Stomach (tissue), 9 donors: ENCODE data around the gene FSTL5. TPM values are rescaled to one million over a fixed set of nuclear protein-coding genes. Genes with fewer than 3 reads are reported as not detected.

Experiments used
- DNase-seq, 2 donors: peaks; one replicate each; pipeline versions ENCODE4 v3.0.0 to v3.0.0-alpha.2; 2013 to 2019
- H3K27ac ChIP-seq, 5 donors: fragments of 200-600 bp in 4 of 5; sonication (generic) in 4 of 5; one replicate each; pipeline ENCODE4 v1.5.1; 2013 to 2019; ENCODE audit warnings: mild to moderate bottlenecking in 1 of 5, moderate library complexity in 1 of 5
- H3K27me3 ChIP-seq, 3 donors: fragments of 200-600 bp; sonication (generic); one replicate each; pipeline ENCODE4 v1.5.1; 2017 to 2019; ENCODE audit warnings: mixed run types in 1 of 3
- H3K36me3 ChIP-seq, 4 donors: fragments of 200-600 bp; sonication (generic); 1 replicate in 3 of 4; 2 replicates in 1 of 4; pipeline ENCODE4 v1.5.1; 2016 to 2019
- H3K4me1 ChIP-seq, 4 donors: fragments of 200-600 bp; sonication (generic); one replicate each; pipeline ENCODE4 v1.5.1; 2016 to 2019
- H3K4me3 ChIP-seq, 4 donors: fragments of 200-600 bp; sonication (generic) in 3 of 4; one replicate each; pipeline ENCODE4 v1.5.1; 2016 to 2019; ENCODE audit warnings: mild to moderate bottlenecking in 1 of 4
- H3K9me3 ChIP-seq, 4 donors: fragments of 200-600 bp; sonication (generic); one replicate each; pipeline ENCODE4 v1.5.1; 2016 to 2019
- EP300 ChIP-seq: sonication (generic); formaldehyde crosslinking; IDR thresholded peaks from one replicate; pipeline ENCODE4 v1.6.1; 2017; ENCODE audit warnings: antibody characterized with exemption
- POLR2A ChIP-seq, 4 donors: fragments of 450-650 bp; IDR thresholded peaks; one replicate each; pipeline ENCODE4 v1.6.1; 2016; ENCODE audit warnings: antibody characterized with exemption in 4 of 4, control low read depth in 2 of 4, mild to moderate bottlenecking in 1 of 4, moderate library complexity in 1 of 4
- POLR2AphosphoS5 ChIP-seq, 3 donors: sonication (generic); formaldehyde crosslinking; IDR thresholded peaks; one replicate each; pipeline ENCODE4 v1.6.1; 2016; ENCODE audit warnings: antibody characterized with exemption in 3 of 3
- WGBS, 5 donors: extraction: QIAGEN DNeasy Blood & Tissue Kit in 3 of 5; methylation state at CpG; one replicate each; pipeline versions ENCODE4 v1.1.5 to v1.1.7; 2013 to 2018; 5-methylcytosine and 5-hydroxymethylcytosine counted together
- intact Hi-C: fragments of 100-400 bp; cut with DNase I; formaldehyde crosslinking; loops from one replicate; pipeline ENCODE4 v1.15.1; 2023; ENCODE audit warnings: low total_unique reads
- polyA plus RNA-seq, 3 donors: library from polyadenylated mRNA; stranded (reverse); fragments of 200-250 nt; gene quantifications; one replicate each; pipeline ENCODE4 v1.2.3, GENCODE V29; 2013
- total RNA-seq, 5 donors: library from RNA; depleted of rRNA; stranded (reverse); fragments of >200 nt; gene quantifications; one replicate each; pipeline versions ENCODE4 v1.1.0 to v1.2.3, GENCODE V29; 2014 to 2016
- TF ChIP-seq, protein P1 (sequence below), 7 experiments: fragments of 450-650 bp in 4 of 7; fragments of 200-600 bp in 3 of 7; sonication (generic) in 3 of 7; IDR thresholded peaks; one replicate each; pipeline ENCODE4 v1.5.1; 2016 to 2019; ENCODE audit warnings: antibody characterized with exemption in 7 of 7, control low read depth in 2 of 7, mild to moderate bottlenecking in 1 of 7
- donor health status: healthy with polysubstance abuse.
- donor health status: Bipolar disorder and iron deficiency.
- donor health status: healthy.

The FSTL5 gene
- total and polyA plus RNA-seq, 8 donors: 4.6 TPM; not detected in 7

DNA sequence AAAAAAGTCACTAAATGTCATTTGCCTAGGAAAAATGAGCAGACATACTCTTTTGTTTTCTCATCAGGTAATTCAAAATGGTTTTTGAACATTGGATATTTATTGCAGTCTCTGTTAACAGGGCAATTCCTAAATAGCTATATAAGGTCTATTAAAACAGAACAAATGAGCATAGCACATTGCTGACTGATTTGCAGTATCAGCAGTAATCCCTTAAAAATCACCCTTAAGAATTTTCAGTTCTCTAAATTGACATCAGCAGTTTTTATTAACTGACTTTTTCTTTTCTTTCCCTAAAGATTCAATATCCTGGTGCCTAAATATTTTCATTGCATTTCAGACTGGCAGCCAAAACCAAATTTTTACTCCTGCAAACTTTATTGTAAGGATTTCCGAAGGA lies 270.2 kb downstream of the FSTL5 start:
- Histone ChIP-seq H3K9me3 (no peaks in the 10 kb centered on the region), H3K36me3 (no peaks in the 10 kb centered on the region), H3K27me3 (no peaks in the 10 kb centered on the region), H3K4me3 (no peak overlapping the region), H3K4me1 (no peaks in the 10 kb centered on the region), H3K27ac (no peak overlapping the region)
- intact Hi-C loops: no loop called here
- 80 to 92% (median 83%) methylated on average over 1 of the region's 1 CpG for WGBS, 5 donors
- TF ChIP-seq POLR2AphosphoS5 (IDR thresholded peaks at IDR 0.05) (no peak), EP300 (no peak), POLR2A (IDR thresholded peaks at IDR 0.05) (no peak)
- TF ChIP-seq, protein P1, sequence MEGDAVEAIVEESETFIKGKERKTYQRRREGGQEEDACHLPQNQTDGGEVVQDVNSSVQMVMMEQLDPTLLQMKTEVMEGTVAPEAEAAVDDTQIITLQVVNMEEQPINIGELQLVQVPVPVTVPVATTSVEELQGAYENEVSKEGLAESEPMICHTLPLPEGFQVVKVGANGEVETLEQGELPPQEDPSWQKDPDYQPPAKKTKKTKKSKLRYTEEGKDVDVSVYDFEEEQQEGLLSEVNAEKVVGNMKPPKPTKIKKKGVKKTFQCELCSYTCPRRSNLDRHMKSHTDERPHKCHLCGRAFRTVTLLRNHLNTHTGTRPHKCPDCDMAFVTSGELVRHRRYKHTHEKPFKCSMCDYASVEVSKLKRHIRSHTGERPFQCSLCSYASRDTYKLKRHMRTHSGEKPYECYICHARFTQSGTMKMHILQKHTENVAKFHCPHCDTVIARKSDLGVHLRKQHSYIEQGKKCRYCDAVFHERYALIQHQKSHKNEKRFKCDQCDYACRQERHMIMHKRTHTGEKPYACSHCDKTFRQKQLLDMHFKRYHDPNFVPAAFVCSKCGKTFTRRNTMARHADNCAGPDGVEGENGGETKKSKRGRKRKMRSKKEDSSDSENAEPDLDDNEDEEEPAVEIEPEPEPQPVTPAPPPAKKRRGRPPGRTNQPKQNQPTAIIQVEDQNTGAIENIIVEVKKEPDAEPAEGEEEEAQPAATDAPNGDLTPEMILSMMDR (IDR thresholded peaks at IDR 0.05): no peak
- no peak for DNase-seq

DNA sequence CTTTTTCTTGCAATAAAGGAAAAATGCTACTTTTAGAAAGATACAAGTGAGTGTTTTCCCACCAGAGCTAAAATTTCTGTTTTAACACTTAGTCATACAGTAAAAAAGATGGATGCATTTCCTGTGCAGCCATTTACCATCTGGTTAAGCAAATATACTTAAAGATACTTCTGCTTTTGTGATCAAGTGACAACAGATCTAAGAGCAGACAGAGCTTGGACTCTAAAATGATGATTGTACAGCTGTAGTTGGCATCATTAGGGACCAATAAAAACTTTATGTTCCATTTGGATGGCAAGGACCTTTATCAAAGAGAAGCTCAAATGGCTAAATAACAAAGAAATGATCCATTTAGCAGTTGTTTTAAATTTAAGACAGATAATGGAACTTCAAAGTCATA lies 270.8 kb downstream of the FSTL5 start:
- intact Hi-C loops: no loop called here

DNA sequence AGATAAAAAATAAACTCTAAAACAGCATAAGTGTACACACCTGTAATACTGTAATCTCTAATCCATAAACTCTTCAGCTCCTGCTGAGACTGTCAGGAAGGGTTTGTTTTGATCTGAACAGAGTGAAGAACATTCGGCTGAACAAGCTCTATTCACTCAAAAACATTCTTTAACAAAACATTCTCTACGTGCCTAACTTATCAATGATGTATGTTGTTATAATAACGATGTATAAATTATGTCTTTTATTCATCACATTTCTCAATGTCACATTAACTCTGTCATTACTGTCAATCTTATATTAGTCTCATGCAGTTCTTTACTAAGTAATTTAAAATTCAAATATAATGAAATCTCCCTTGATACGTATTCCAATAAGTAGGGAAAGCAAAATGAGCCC lies 280.6 kb downstream of the FSTL5 start:
- TF ChIP-seq, protein P1 (IDR thresholded peaks at IDR 0.05): no peak
- TF ChIP-seq POLR2A (IDR thresholded peaks at IDR 0.05): no peak
- Histone ChIP-seq H3K36me3 (no peaks in the 10 kb centered on the region), H3K4me3 (no peak overlapping the region), H3K27ac (no peak overlapping the region), H3K27me3 (no peaks in the 10 kb centered on the region), H3K4me1 (no peaks in the 10 kb centered on the region), H3K9me3 (no peaks in the 10 kb centered on the region)
- intact Hi-C loops: no loop called here
- WGBS, 5 donors: 48 to 57% (median 52%) methylated on average over 4 of the region's 4 CpGs
- no peak for DNase-seq

More for the DNA sequence above, 270.8 kb downstream of the FSTL5 start:
- Histone ChIP-seq H3K9me3 (no peaks in the 10 kb centered on the region), H3K36me3 (no peaks in the 10 kb centered on the region), H3K27me3 (no peaks in the 10 kb centered on the region), H3K4me1 (no peaks in the 10 kb centered on the region), H3K27ac (no peak overlapping the region), H3K4me3 (no peak overlapping the region)
- no peak for DNase-seq
- TF ChIP-seq POLR2A (IDR thresholded peaks at IDR 0.05): no peak
- TF ChIP-seq EP300: no peak
- TF ChIP-seq POLR2AphosphoS5 (IDR thresholded peaks at IDR 0.05): no peak
- TF ChIP-seq, protein P1 (IDR thresholded peaks at IDR 0.05): no peak

DNA sequence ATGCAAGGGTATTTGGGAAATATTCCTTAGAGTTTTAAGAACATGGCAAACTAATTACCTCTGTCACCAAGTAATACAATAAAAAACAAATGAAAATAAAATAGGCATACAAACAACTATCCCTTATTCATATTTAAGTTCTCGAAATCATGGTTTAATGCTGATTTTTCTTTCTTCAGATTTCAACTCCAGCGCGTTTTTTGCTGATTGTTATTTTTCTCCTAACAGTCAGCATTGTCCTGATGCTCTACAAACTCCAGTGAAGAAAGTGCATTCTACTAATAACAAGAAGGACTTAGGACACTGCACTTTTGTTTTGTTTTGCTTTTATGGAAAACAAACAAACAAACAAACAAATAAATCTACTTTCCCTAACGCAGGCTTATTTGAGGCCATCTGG lies 282.4 kb downstream of the FSTL5 start:
- Histone ChIP-seq H3K27me3 (no peaks in the 10 kb centered on the region), H3K9me3 (no peaks in the 10 kb centered on the region), H3K27ac (no peak overlapping the region), H3K4me1 (no peaks in the 10 kb centered on the region), H3K4me3 (no peak overlapping the region), H3K36me3 (no peaks in the 10 kb centered on the region)
- intact Hi-C loops: no loop called here
- 72 to 82% (median 77%) methylated on average over 4 of the region's 4 CpGs for WGBS, 5 donors
- TF ChIP-seq POLR2AphosphoS5 (IDR thresholded peaks at IDR 0.05) (no peak), POLR2A (IDR thresholded peaks at IDR 0.05) (no peak), EP300 (no peak)
- TF ChIP-seq, protein P1 (IDR thresholded peaks at IDR 0.05): no peak
- DNase-seq: no peak
